Vagina (tissue), 2 donors: Measurements from ENCODE around the gene USP21. TPM values are rescaled to one million over a fixed set of nuclear protein-coding genes. Genes with fewer than 3 reads are reported as not detected.

Experiments
- DNase-seq, 2 donors: peaks; one replicate each; pipeline ENCODE4 v3.0.0-alpha.2; 2017; ENCODE audit errors: extremely low spot score in 2 of 2
- H3K27ac ChIP-seq: fragments of 200-600 bp; sonication (generic); one replicate; pipeline ENCODE4 v1.5.1; 2019
- H3K27me3 ChIP-seq: fragments of 200-600 bp; sonication (generic); one replicate; pipeline ENCODE4 v1.5.1; 2019
- H3K36me3 ChIP-seq, 2 donors: fragments of 200-600 bp; sonication (generic); one replicate each; pipeline ENCODE4 v1.5.1; 2017 to 2019
- H3K4me1 ChIP-seq: fragments of 200-600 bp; sonication (generic); one replicate; pipeline ENCODE4 v1.5.1; 2019
- H3K4me3 ChIP-seq, 2 donors: fragments of 200-600 bp; sonication (generic); 1 replicate in 1 of 2; 2 replicates in 1 of 2; pipeline ENCODE4 v1.5.1; 2016 to 2019
- H3K9me3 ChIP-seq: fragments of 200-600 bp; sonication (generic); one replicate; pipeline ENCODE4 v1.5.1; 2019
- POLR2A ChIP-seq, 2 donors: fragments of 450-650 bp; IDR thresholded peaks; one replicate each; pipeline ENCODE4 v1.6.1; 2017; ENCODE audit warnings: antibody characterized with exemption in 2 of 2, mild to moderate bottlenecking in 2 of 2, moderate library complexity in 2 of 2
- POLR2AphosphoS5 ChIP-seq, 2 donors: sonication (generic); formaldehyde crosslinking; IDR thresholded peaks; one replicate each; pipeline ENCODE4 v1.9.0; 2017; ENCODE audit warnings: antibody characterized with exemption in 2 of 2, mild to moderate bottlenecking in 2 of 2, low read depth in 1 of 2; ENCODE audit not compliant: insufficient read depth in 1 of 2
- intact Hi-C: fragments of 100-400 bp; cut with DNase I; formaldehyde crosslinking; loops from one replicate; pipeline ENCODE4 v1.15.1; 2023
- total RNA-seq: library from RNA; depleted of rRNA; stranded (reverse); fragments of >200 nt; gene quantifications from one replicate; pipeline ENCODE4 v1.2.3, GENCODE V29; 2016
- TF ChIP-seq, protein P1 (sequence below), 3 experiments: fragments of 450-650 bp in 2 of 3; fragments of 200-600 bp in 1 of 3; sonication (generic) in 1 of 3; IDR thresholded peaks; one replicate each; pipeline ENCODE4 v1.5.1; 2017 to 2019; ENCODE audit warnings: antibody characterized with exemption in 3 of 3, mild to moderate bottlenecking in 2 of 3, moderate library complexity in 2 of 3

Gene USP21
- total RNA-seq, 1 donor from 2014 or later, result 19.4 TPM

DNA sequence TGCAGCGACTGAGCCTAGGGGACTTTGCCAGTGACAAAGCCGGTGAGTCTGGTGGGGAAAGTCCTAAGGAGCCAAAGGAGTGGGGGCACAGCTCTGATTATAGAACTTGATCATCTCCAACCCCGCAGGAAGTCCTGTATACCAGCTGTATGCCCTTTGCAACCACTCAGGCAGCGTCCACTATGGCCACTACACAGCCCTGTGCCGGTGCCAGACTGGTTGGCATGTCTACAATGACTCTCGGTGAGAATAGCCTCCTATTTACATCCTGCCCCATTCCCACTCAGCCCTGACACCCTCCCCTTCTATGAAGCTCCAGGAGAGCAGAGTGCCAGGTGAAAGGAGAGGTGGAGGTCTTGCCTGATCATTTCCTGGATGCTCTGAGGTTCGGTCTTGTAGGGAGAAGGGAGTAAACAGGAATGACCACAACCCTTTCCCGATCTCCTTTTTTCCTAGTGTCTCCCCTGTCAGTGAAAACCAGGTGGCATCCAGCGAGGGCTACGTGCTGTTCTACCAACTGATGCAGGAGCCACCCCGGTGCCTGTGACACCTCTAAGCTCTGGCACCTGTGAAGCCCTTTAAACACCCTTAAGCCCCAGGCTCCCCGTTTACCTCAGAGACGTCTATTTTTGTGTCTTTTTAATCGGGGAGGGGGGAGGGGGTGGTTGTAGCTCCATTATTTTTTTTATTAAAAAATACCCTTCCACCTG, 5.8 kb downstream of the USP21 start:
- no peaks in the 10 kb centered on the region for H3K27me3 ChIP-seq
- no peak for DNase-seq
- TF ChIP-seq, protein P1, sequence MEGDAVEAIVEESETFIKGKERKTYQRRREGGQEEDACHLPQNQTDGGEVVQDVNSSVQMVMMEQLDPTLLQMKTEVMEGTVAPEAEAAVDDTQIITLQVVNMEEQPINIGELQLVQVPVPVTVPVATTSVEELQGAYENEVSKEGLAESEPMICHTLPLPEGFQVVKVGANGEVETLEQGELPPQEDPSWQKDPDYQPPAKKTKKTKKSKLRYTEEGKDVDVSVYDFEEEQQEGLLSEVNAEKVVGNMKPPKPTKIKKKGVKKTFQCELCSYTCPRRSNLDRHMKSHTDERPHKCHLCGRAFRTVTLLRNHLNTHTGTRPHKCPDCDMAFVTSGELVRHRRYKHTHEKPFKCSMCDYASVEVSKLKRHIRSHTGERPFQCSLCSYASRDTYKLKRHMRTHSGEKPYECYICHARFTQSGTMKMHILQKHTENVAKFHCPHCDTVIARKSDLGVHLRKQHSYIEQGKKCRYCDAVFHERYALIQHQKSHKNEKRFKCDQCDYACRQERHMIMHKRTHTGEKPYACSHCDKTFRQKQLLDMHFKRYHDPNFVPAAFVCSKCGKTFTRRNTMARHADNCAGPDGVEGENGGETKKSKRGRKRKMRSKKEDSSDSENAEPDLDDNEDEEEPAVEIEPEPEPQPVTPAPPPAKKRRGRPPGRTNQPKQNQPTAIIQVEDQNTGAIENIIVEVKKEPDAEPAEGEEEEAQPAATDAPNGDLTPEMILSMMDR (IDR thresholded peaks at IDR 0.05), result no peak
- TF ChIP-seq POLR2AphosphoS5 (IDR thresholded peaks at IDR 0.05; ENCODE audit: insufficient read depth in 1 of 2, low read depth in 1 of 2) (no peak), POLR2A (IDR thresholded peaks at IDR 0.05) (no peak)
- H3K4me1 ChIP-seq, result peaks cover 51% of the 10 kb centered on the region
- H3K4me3 ChIP-seq, result peak overlapping the region; percentile 74 to 77
- H3K27ac ChIP-seq, result peak overlapping the region; percentile 88
- peaks cover 0 to 24% of the 10 kb centered on the region in 2 donors for H3K36me3 ChIP-seq
- H3K9me3 ChIP-seq, result no peaks in the 10 kb centered on the region
- intact Hi-C loops, result no loop called here

DNA sequence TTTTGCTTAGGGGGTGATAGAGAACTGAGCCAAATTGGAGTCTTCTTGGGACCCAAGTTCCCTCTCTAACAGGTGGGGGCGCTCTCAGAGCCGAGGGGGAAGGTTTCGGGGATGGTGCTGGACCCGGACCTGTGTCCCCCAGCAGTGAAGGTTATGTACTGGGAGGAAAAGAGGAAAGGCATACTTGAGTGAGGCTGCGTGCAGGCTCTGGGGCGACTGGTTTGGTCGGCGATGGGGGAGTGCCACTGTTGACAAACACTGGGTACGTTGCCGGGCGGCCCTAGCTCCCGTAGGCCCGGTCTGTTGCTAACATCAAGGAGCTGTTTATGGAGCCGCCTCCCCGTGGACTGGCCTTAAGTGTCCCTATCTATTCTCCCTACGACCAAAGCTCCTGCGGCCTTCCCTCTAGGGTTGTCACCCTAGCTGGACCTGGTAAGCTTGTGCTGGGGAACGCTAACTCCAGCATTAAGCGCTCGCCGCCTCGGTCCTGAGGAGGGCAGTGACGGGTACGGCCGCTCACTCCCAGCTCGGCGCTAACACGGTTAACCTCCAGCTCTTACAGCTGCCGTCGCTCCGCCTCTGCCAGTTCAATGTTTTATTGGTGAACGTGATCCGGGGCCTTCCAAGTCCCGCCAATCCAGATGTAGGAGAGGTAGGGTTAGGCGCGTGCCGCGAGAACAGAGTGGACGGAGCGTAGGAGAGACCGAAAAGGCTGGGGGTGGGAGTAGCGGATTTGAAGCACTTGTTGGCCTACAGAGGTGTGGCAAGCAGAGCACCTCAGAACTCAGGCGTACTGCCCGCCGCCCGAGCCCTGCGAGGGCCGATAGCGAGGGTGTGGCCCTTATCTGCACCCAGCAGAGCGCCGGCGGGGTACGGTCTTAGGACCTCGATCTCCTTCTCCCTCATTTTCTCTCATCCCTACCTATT, 6.7 kb downstream of the USP21 start, which contains the start of gene PPOX:
PPOX (plus strand) TSS at position 685 of the 927 bp plus-strand sequence. CDS start 422 bp downstream, outside the sequence.
- Histone ChIP-seq H3K4me3 (peak within 1 kb of the TSS; percentile 74 to 77), H3K4me1 (peaks cover 42% of the 10 kb centered on the region), H3K36me3 (peaks cover 0 to 33% of the 10 kb centered on the region in 2 donors), H3K9me3 (no peaks in the 10 kb centered on the region), H3K27ac (peak within 1 kb of the TSS; percentile 88), H3K27me3 (no peaks in the 10 kb centered on the region)
- intact Hi-C loops, result no loop called here
- DNase-seq, result peak; percentile 97 to 99
- TF ChIP-seq, protein P1 (IDR thresholded peaks at IDR 0.05), result peak in 2 of 3 experiments; percentile 19 to 32
- TF ChIP-seq POLR2A (IDR thresholded peaks at IDR 0.05) (peak in 1 of 2 donors; percentile 59), POLR2AphosphoS5 (IDR thresholded peaks at IDR 0.05; ENCODE audit: insufficient read depth in 1 of 2, low read depth in 1 of 2) (peak; percentile 96)

- Histone ChIP-seq H3K36me3 (peaks cover 0 to 38% of the 10 kb centered on the region in 2 donors), H3K9me3 (no peaks in the 10 kb centered on the region), H3K27ac (peak overlapping the region; percentile 88), H3K4me3 (peak overlapping the region; percentile 74 to 77), H3K27me3 (no peaks in the 10 kb centered on the region), H3K4me1 (peaks cover 33% of the 10 kb centered on the region)
- intact Hi-C loops, result no loop called here
- peak in 1 of 2 donors; percentile 85 for DNase-seq
- TF ChIP-seq POLR2AphosphoS5 (IDR thresholded peaks at IDR 0.05; ENCODE audit: insufficient read depth in 1 of 2, low read depth in 1 of 2), result no peak
- TF ChIP-seq, protein P1 (IDR thresholded peaks at IDR 0.05), result no peak
- no peak for TF ChIP-seq POLR2A (IDR thresholded peaks at IDR 0.05)
Measured at GRCh38 chr1:161166669-161167548, 7.6 kb downstream of the USP21 start.

GRCh38 chr1:161168906-161169305, 9.6 kb downstream of the USP21 start:
- peaks cover 0 to 43% of the 10 kb centered on the region in 2 donors for H3K36me3 ChIP-seq
- intact Hi-C loops, result no loop called here
- no peaks in the 10 kb centered on the region for H3K9me3 ChIP-seq
- H3K27ac ChIP-seq, result no peak overlapping the region
- H3K4me3 ChIP-seq, result no peak overlapping the region
- DNase-seq, result no peak
- no peaks in the 10 kb centered on the region for H3K27me3 ChIP-seq
- TF ChIP-seq, protein P1 (IDR thresholded peaks at IDR 0.05), result no peak
- peaks cover 39% of the 10 kb centered on the region for H3K4me1 ChIP-seq
